Measurements from ENCODE around the gene BANF2.

Gene BANF2

DNA sequence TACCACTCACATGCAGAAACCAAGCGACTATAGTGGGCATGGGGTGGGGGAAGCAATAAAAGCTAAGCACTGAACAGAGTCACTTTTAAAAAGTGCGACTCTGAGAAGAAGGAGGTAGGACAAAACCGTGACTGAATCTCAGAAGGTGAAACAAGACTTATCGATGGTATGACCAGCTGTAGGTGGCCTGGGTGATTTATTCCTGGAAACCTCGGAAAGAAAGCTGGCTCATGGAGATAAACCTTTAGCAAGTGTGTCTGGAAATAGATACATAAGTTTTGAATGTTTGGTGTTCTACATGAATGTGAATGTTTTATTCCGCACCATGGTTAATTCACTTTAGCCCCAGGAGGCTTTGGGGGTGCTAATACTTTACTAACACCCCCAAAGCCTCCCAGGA is 43.9 kb downstream of the BANF2 start:
- DNase-seq (ENCODE audit: low read depth) = no peak
- TF ChIP-seq, protein P1, sequence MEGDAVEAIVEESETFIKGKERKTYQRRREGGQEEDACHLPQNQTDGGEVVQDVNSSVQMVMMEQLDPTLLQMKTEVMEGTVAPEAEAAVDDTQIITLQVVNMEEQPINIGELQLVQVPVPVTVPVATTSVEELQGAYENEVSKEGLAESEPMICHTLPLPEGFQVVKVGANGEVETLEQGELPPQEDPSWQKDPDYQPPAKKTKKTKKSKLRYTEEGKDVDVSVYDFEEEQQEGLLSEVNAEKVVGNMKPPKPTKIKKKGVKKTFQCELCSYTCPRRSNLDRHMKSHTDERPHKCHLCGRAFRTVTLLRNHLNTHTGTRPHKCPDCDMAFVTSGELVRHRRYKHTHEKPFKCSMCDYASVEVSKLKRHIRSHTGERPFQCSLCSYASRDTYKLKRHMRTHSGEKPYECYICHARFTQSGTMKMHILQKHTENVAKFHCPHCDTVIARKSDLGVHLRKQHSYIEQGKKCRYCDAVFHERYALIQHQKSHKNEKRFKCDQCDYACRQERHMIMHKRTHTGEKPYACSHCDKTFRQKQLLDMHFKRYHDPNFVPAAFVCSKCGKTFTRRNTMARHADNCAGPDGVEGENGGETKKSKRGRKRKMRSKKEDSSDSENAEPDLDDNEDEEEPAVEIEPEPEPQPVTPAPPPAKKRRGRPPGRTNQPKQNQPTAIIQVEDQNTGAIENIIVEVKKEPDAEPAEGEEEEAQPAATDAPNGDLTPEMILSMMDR (conservative IDR thresholded peaks at IDR 0.05; ENCODE audit: low read depth, low read length) = no peak
- H3K4me3 ChIP-seq (ENCODE audit: low read depth, low read length) = no peak overlapping the region

DNA sequence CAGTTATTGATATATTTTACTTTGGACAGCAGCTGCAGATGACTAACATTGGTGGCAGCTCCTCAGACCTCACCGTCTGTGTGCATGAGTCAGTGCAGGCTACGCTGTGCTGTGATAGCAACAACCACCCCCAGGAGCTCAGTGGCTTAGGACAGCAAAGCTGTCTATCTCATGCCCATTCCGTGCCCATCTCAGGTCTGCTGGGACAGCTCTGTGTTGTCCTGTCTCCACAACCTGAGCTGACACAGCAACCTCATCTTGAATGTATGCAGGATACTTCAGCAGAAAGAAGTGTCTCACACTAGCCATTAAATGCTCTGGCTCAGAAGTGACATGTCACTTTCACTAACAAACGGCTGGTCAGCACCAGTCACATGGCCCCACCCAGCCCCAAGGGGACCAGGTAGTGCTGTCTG is 47.7 kb downstream of the BANF2 start:
- no peak overlapping the region for H3K4me3 ChIP-seq (ENCODE audit: low read depth, low read length)
- peak; percentile 88 for DNase-seq (ENCODE audit: low read depth)
- TF ChIP-seq, protein P1 (conservative IDR thresholded peaks at IDR 0.05; ENCODE audit: low read depth, low read length) = no peak

DNA sequence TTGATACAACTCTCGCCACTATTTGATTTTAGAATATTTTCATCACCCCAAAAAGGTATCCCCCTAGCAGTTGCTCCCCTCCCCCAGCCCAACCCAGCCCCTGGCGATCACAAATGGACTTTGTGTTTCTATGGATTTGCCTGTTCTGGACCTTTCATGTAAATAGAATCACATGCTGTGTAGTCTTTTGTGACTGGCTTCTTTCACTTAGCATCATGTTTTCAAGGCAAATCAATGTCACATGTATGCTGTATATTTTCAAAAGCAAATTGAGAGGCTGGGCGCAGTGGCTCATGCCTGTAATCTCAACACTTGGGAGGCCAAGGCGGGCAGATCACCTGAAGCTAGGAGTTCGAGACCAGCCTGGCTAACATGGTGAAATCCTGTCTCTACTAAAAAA is 48.5 kb downstream of the BANF2 start:
- TF ChIP-seq, protein P1 (conservative IDR thresholded peaks at IDR 0.05; ENCODE audit: low read depth, low read length) = no peak
- H3K4me3 ChIP-seq (ENCODE audit: low read depth, low read length) = no peak overlapping the region
- DNase-seq (ENCODE audit: low read depth) = no peak

DNA sequence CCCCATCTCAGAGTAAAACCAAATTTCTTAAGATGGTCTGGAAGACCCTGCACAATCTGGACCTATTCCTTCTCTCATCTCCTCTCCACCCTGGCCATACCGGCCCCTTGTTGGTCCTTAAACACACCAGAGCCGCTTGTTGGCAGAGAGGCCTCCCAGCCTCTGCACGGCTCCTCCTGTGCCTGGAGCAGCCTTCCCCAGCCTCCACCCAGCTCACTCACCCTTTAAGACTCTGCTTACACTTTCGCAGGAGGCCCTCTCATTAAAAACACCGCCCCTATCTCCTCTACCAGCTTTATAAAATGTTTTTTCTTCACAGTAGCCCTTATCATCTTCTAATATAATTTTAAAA is 49.8 kb downstream of the BANF2 start:
- TF ChIP-seq, protein P1 (conservative IDR thresholded peaks at IDR 0.05; ENCODE audit: low read depth, low read length) = no peak
- H3K4me3 ChIP-seq (ENCODE audit: low read depth, low read length) = no peak overlapping the region
- no peak for DNase-seq (ENCODE audit: low read depth)

DNA sequence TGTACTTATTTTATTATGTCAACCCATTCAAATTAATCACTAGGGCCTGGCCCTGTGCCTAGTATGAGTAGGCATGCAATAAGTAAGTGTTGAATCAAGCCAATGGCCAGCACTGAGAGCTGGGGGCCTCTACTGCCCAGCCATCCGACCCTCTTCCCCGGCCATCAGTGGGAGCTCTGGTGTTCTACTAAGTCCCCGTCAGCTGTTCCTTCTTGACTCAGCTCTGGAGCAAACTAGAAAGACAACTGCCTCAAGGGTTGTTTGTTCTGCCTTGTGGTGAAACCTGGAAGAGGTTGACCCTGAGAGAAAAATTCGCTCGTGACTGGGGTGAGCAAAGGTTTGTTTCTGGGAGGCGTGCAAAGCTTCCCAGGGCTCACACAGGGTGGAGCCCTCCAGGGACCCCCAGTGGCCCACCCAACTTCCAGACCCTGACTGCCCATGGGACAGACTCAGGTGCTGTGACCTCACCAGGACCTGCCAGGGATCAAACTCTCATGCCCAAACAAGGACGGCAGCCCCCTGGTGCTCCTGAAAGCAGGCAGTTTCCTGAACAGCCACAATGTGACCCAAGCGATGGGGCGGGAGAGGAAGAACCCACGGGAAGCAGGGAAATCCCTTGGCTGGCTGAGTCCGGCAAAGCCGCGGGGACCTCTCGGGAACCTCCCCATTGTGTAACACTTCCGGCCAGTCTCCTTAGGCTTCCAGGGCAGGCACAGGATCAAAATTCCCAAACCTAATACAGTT is 50.4 kb downstream of the BANF2 start:
- peak; percentile 56 for DNase-seq (ENCODE audit: low read depth)
- no peak overlapping the region for H3K4me3 ChIP-seq (ENCODE audit: low read depth, low read length)
- TF ChIP-seq, protein P1 (conservative IDR thresholded peaks at IDR 0.05; ENCODE audit: low read depth, low read length) = peak; percentile 11

DNA sequence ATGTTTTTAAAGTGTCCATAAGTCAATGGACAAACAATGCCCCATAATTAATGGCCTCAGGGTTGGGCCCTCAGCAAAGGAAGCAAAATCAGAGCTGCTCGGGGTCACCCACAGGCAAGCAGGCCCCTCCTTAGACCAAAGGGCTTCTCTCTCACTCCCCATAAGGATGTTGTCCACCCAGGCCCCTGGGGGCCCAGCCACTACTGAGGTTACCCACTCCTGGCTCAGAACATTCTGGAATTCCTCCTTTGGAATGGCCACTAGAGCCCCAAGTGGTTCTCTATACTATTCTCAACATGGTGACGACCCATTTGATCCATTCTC is 50.9 kb downstream of the BANF2 start:
- no peak overlapping the region for H3K4me3 ChIP-seq (ENCODE audit: low read depth, low read length)
- TF ChIP-seq, protein P1 (conservative IDR thresholded peaks at IDR 0.05; ENCODE audit: low read depth, low read length) = no peak
- DNase-seq (ENCODE audit: low read depth) = no peak

DNA sequence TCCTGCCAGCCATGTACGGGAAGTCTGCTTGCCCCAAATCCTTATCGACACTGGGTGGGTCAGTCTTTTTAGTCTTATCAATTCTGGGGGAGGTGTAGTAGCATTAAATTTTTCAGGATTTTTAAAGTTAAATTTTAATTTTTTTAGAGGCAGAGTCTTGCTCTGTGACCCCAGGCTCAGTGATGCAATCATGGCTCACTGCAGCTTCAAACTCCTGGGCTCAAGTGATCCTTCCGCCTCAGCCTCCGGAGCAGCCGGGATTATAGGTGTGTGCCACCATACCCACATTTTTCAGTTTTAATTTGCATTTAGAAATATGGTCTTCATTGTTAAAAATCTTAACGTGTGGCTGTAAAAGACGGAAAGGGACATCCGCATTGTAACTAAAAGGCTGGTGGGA is 51.9 kb downstream of the BANF2 start:
- no peak for DNase-seq (ENCODE audit: low read depth)
- no peak overlapping the region for H3K4me3 ChIP-seq (ENCODE audit: low read depth, low read length)
- TF ChIP-seq, protein P1 (conservative IDR thresholded peaks at IDR 0.05; ENCODE audit: low read depth, low read length) = no peak

Data from choroid plexus epithelial cell (primary cell).